RWPE2 (cell line): ENCODE measurements around the gene EME1.
A peak's percentile ranks its signal among the peaks of the same experiment; 100 is the strongest.

Experiments
- ATAC-seq: fragments of 200-7000 bp; cut with Tn5 transposase; 3 replicates; pipeline ENCODE4 v1.9.1; 2021; ENCODE audit warnings: low read depth
- DNase-seq: peaks from one replicate; pipeline ENCODE4 v3.0.0-alpha.2; 2020; ENCODE audit warnings: low spot score
- H3K27ac ChIP-seq: fragments of 450-650 bp; 2 replicates; pipeline ENCODE4 v1.5.1; 2017; ENCODE audit warnings: mild to moderate bottlenecking; ENCODE audit not compliant: poor library complexity, severe bottlenecking
- H3K27me3 ChIP-seq: fragments of 250-450 bp; sonication (Bioruptor Pico); 2 replicates; pipeline ENCODE4 v1.5.1; 2021; ENCODE audit warnings: mild to moderate bottlenecking, moderate library complexity; ENCODE audit not compliant: insufficient read depth, poor library complexity, severe bottlenecking
- H3K36me3 ChIP-seq: fragments of 250-450 bp; sonication (Bioruptor Pico); 2 replicates; pipeline ENCODE4 v1.5.1; 2020; ENCODE audit warnings: low read depth, mild to moderate bottlenecking, moderate library complexity
- H3K4me1 ChIP-seq: fragments of 250-450 bp; sonication (Bioruptor Pico); 2 replicates; pipeline ENCODE4 v1.5.1; 2021; ENCODE audit warnings: mild to moderate bottlenecking, moderate library complexity; ENCODE audit not compliant: insufficient read depth, poor library complexity, severe bottlenecking
- H3K4me3 ChIP-seq: fragments of 250-450 bp; sonication (Bioruptor Pico); 2 replicates; pipeline ENCODE4 v1.5.1; 2021; ENCODE audit warnings: mild to moderate bottlenecking, moderate library complexity; ENCODE audit not compliant: severe bottlenecking
- H3K9me3 ChIP-seq: fragments of 250-450 bp; sonication (Bioruptor Pico); 2 replicates; pipeline ENCODE4 v1.5.1; 2021; ENCODE audit warnings: mild to moderate bottlenecking, moderate library complexity; ENCODE audit not compliant: severe bottlenecking
- CTCF ChIP-seq: fragments of 450-650 bp; IDR thresholded peaks from one replicate; pipeline ENCODE4 v1.5.1; 2017; ENCODE audit warnings: mild to moderate bottlenecking, moderate library complexity; ENCODE audit not compliant: poor library complexity, severe bottlenecking

The EME1 gene

GRCh38 chr17:50348522-50349242, 24.3 kb upstream of the EME1 start:
- Histone ChIP-seq H3K27me3 (no peaks in the 10 kb centered on the region), H3K4me1 (peaks cover 21% of the 10 kb centered on the region), H3K36me3 (peaks cover 24% of the 10 kb centered on the region), H3K27ac (peak overlapping the region; percentile 27), H3K9me3 (no peaks in the 10 kb centered on the region), H3K4me3 (no peak overlapping the region)
- DNase-seq, result peak; percentile 45
- no peak for TF ChIP-seq CTCF
- peak; percentile 52 for ATAC-seq

DNA sequence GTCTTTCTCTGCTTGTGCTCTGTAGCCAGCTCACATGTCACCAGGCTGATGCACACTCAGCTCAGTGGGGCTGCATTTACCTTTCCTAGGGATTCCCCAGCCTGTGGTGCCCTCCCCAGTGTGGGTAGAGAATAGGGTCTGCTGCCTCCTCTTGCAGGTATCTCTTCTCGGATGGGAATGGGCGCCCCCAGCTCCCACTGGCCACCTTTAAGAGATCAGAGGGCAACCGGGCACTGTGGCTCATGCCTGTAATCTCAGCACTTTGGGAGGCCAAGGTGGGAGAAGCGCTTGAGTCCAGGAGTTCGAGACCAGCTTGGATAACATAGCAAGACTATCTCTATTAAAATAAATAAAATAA, 23.8 kb upstream of the EME1 start:
- H3K36me3 ChIP-seq, result peaks cover 29% of the 10 kb centered on the region

GRCh38 chr17:50350733-50351132, 22.3 kb upstream of the EME1 start:
- ATAC-seq (no peak), DNase-seq (peak; percentile 16)
- peaks cover 44% of the 10 kb centered on the region for H3K36me3 ChIP-seq
- no peak for TF ChIP-seq CTCF
- H3K27me3 ChIP-seq, result no peaks in the 10 kb centered on the region
- H3K9me3 ChIP-seq, result no peaks in the 10 kb centered on the region
- peaks cover 21% of the 10 kb centered on the region for H3K4me1 ChIP-seq
- H3K4me3 ChIP-seq, result no peak overlapping the region
- no peak overlapping the region for H3K27ac ChIP-seq

More for the DNA sequence above, 23.8 kb upstream of the EME1 start:
- no peaks in the 10 kb centered on the region for H3K9me3 ChIP-seq
- no peak overlapping the region for H3K4me3 ChIP-seq
- H3K27ac ChIP-seq, result peak overlapping the region; percentile 27
- peak; percentile 35 for DNase-seq
- H3K27me3 ChIP-seq, result no peaks in the 10 kb centered on the region
- ATAC-seq, result no peak
- peaks cover 21% of the 10 kb centered on the region for H3K4me1 ChIP-seq
- TF ChIP-seq CTCF, result no peak

GRCh38 chr17:50352072-50352692, 20.8 kb upstream of the EME1 start:
- Histone ChIP-seq H3K36me3 (peaks cover 59% of the 10 kb centered on the region), H3K27ac (no peak overlapping the region), H3K4me1 (peaks cover 20% of the 10 kb centered on the region), H3K27me3 (no peaks in the 10 kb centered on the region), H3K9me3 (no peaks in the 10 kb centered on the region), H3K4me3 (no peak overlapping the region)
- TF ChIP-seq CTCF, result no peak
- ATAC-seq (no peak), DNase-seq (no peak)
